22Rv1 (cell line): ENCODE data around the gene CAMSAP1.

ENCODE experiments used
- CTCF ChIP-seq: fragments of 450-650 bp; IDR thresholded peaks from 2 replicates; pipeline ENCODE4 v1.5.1; 2017; ENCODE audit warnings: mild to moderate bottlenecking
- ZFX ChIP-seq: fragments of 450-650 bp; IDR thresholded peaks from 2 replicates; pipeline ENCODE4 v1.6.1; 2017; ENCODE audit warnings: antibody characterized with exemption, borderline replicate concordance

- TF ChIP-seq CTCF (no peak), ZFX (no peak)
These were observed 95.5 kb downstream of the CAMSAP1 start for GRCh38 chr9:135811801-135812200.
